Omental fat pad (tissue), 4 donors: ENCODE measurements around the gene DDX42. TPM values are rescaled to one million over a fixed set of nuclear protein-coding genes. Genes with fewer than 3 reads are reported as not detected.

Source experiments
- ATAC-seq: fragments of 150-250 bp; one replicate; pipeline ENCODE4 v1.9.1; 2016; ENCODE audit warnings: mild to moderate bottlenecking, moderate library complexity; ENCODE audit not compliant: low FRiP score
- DNase-seq: peaks from one replicate; pipeline ENCODE4 v3.0.0-alpha.2; 2019; ENCODE audit warnings: low spot score
- CTCF ChIP-seq, 3 donors: fragments of 450-650 bp; IDR thresholded peaks; one replicate each; pipeline ENCODE4 v1.5.1; 2016 to 2017; ENCODE audit warnings: antibody characterized with exemption in 3 of 3, mild to moderate bottlenecking in 3 of 3, moderate library complexity in 2 of 3
- total RNA-seq, 4 donors: library from RNA; depleted of rRNA; stranded (reverse); fragments of >200 nt; gene quantifications; one replicate each; pipeline ENCODE4 v1.1.0, GENCODE V29; 2016

The DDX42 gene
- total RNA-seq, 4 donors from 2014 or later = 87.2 to 150 (median 112) TPM

DNA sequence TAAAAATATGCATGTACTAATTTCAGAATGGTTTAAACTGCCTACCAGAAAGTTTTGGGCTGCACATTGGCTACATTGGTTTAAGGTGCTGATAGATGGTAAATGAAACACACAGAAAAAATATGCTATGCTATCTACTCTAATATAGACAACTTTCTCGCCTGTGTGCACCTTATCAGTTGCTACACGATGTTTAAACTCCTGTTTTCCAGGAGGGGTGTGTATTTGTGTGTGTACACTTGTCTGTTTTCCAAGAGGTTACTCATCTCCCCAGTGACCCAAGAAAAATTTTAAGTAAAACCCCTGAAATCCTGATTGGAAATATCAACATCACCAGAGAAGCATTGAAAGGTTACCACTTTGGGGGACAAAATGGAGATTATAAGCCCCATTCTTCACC, 31.6 kb downstream of the DDX42 start:
- no peak for ATAC-seq
- no peak for DNase-seq
- no peak for TF ChIP-seq CTCF (IDR thresholded peaks at IDR 0.05)

GRCh38 chr17:63809970-63810369, 36.0 kb downstream of the DDX42 start:
- TF ChIP-seq CTCF (IDR thresholded peaks at IDR 0.05) = no peak
- DNase-seq (no peak), ATAC-seq (no peak)

DNA sequence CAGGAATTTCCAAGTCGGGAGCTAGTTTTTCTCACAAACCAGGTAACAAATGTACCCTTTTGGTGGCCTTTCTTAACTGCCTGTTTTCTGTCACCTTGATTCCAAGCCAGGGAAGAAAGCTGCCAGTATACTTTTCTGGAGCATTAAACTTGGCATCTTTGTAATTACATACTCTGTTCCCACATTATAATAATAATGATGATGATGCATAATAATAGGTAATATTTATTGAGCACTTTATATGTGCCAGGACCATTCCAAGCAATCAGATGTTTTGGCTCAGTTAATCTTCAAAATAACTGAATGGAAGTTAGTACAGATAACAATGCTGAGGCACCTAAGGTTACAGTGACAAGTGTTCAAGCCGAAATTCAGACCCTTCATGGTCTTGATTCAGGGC, 42.2 kb downstream of the DDX42 start:
- ATAC-seq (no peak), DNase-seq (no peak)
- no peak for TF ChIP-seq CTCF (IDR thresholded peaks at IDR 0.05)

DNA sequence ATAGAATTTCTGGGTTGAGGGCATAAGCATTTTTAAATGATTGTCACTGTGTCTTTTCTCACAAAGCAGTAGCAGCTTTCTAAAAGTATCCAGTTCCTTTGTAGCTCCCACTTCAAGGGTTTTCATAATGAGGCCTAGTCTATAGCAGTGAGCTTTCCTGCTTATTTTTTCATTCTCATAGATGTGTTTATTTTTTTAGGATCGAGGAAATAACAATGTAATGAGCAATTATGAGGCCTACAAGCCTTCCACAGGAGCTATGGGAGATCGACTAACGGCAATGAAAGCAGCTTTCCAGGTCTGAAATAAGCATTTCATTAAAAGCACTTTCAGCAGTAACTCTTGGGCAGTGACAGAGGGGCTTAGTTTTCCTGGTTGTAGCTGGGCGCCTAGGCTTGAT, 42.7 kb downstream of the DDX42 start:
- DNase-seq = no peak
- no peak for TF ChIP-seq CTCF (IDR thresholded peaks at IDR 0.05)
- ATAC-seq = no peak

DNA sequence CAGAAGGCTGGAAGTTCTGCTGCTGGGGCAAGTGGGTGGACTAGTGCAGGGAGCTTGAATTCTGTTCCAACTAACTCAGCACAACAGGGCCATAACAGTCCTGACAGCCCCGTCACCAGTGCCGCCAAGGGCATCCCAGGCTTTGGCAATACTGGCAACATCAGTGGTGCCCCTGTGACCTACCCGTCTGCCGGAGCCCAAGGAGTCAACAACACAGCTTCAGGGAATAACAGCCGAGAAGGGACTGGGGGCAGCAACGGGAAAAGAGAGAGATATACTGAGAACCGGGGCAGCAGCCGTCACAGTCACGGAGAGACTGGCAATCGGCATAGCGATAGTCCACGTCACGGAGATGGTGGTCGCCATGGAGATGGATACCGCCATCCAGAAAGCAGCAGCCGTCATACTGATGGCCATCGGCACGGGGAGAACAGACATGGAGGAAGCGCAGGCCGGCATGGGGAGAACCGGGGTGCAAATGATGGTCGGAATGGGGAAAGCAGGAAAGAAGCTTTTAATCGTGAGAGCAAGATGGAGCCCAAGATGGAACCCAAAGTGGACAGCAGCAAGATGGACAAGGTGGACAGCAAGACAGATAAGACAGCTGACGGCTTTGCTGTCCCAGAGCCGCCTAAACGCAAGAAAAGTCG, 43.9 kb downstream of the DDX42 start:
- DNase-seq (no peak), ATAC-seq (no peak)

DNA sequence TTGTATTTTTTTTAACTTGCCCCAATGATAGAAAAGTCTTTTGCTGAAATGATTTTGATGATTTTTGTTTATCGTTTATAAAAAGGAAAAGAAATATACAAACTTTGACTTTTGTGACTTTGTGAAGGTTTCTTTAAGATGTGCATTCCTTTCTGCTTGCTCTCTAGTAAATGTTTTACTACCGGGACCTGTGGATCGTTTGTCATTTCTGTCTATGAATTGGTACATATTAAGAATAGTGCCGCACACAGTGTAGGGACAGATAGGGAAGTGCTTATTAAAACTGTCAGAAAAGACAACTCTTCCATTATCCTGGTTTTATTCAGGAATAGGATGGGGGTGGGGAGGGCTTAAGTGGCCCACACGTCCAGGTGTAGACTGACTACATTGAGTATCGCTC, 45.2 kb downstream of the DDX42 start:
- DNase-seq (no peak), ATAC-seq (no peak)
- TF ChIP-seq CTCF (IDR thresholded peaks at IDR 0.05) = no peak

More for the DNA sequence above, 43.9 kb downstream of the DDX42 start:
- TF ChIP-seq CTCF (IDR thresholded peaks at IDR 0.05) = no peak
